Right renal pelvis (tissue), 4 donors: ENCODE measurements around the gene PDPN. TPM values are rescaled to one million over a fixed set of nuclear protein-coding genes. Genes with fewer than 3 reads are reported as not detected.

Experiments
- DNase-seq, 4 donors: peaks; one replicate each; pipeline ENCODE4 v3.0.0-alpha.2; 2013; ENCODE audit warnings: low read depth in 4 of 4, low spot score in 3 of 4, missing footprints in 1 of 4
- polyA plus RNA-seq, 4 donors: library from polyadenylated mRNA; unstranded; fragments of 120-200 nt; gene quantifications; one replicate each; pipeline ENCODE4 v1.2.1, GENCODE V29; 2013; ENCODE audit not compliant: insufficient read length in 4 of 4

Gene PDPN
- polyA plus RNA-seq, 4 donors: 15.3 to 24.7 (median 18.6) TPM

DNA sequence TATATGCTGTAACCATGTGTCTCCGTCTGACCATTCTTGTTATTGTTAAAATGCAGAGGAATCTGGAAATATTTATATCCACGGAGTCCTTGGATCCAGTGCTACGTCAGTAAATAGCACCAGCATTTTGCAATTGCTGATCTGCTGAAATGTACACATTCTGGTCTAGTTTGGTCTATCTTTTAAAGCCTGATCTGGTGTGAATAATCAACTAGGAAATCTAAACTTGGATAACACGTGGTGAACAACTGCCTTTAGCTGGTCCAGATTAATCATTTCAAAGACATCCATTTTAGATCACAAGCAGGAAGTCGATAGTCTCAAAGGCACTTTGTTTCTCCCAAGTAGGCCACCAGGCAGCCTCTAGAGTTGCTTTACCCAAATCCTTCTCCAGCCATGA, 32.6 kb downstream of the PDPN start:
- no peak for DNase-seq

GRCh38 chr1:13617108-13617507, 33.5 kb downstream of the PDPN start:
- no peak for DNase-seq

DNA sequence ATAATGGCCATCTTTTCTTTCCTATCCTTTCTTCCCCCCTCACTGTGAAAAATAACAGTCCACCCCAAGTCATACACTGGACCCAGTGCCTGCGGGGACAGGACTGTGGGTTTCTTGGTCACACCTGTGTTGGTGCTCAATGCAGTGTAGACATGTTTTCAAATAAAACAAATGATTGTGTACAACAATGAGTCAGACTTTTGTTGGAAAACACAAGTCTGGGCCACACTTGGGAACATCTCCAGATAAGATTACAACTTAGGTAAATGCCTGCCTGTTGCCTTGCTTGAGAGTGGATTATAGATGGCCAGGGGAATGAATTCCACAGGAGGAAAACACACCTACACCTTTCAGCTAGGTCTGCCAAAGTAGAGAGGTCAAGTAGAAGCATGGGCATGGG, 34.1 kb downstream of the PDPN start:
- DNase-seq: no peak

DNA sequence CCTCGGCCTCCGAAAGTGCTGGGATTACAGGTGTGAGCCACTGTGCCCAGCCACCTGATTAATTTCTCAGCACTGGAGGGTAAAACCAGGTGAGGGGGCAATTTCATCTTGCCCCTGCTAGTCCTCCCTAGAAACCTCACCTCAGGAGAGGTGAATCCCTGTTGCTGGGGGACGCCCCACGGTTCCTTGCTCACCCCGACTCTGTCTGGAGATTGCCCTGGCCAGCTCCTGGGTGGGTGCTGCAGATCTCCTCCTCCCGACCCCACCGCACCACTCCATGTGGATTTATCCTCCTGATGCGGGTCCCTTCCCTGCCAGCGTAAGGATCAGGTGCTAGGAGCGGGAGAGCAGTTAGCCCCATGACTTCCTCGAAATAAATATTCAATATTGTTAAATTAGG, 34.9 kb downstream of the PDPN start:
- no peak for DNase-seq

GRCh38 chr1:13619909-13620308, 36.3 kb downstream of the PDPN start:
- no peak for DNase-seq

DNA sequence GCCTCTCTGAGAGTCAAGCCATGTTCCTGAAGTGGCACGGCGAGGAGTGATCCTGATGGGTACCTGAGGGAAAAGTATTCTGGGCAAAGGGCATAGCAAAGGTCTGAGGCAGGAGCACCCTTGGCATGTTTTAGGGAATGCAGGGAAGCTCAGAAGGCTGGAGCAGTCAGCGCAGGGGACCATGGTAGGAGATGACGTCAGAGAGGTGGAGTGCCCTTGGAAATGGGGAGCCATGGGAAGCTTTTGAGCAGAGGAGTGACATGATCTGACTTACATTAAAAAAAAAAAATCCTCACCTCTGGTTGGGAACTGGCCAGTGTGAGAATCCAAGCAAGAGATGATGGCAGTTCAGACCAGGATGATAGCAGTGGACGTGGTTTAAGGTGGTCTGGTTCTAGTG, 37.2 kb downstream of the PDPN start:
- no peak for DNase-seq

GRCh38 chr1:13622446-13622845, 38.8 kb downstream of the PDPN start:
- no peak for DNase-seq

- no peak for DNase-seq
Measured at GRCh38 chr1:13623021-13623637, 39.5 kb downstream of the PDPN start.

DNA sequence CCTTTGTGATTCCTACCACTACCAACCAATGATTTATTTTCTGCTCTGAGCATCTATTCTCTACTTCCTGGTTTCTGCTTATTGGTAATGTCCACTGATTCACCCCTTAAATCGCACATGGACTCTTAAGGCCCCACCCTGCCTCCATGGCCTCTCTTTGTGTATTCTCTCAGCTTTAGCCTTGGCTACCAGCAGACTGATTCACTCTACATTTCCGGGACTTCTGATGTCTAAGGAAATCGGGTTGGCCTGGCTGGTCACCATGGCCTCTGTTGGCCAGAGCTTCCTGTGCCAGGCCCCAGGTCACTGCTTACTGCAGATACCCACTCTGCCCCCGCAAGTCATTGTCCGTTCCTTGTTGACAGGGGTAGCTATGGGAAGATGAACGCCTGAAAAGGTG, 40.9 kb downstream of the PDPN start:
- DNase-seq: no peak

DNA sequence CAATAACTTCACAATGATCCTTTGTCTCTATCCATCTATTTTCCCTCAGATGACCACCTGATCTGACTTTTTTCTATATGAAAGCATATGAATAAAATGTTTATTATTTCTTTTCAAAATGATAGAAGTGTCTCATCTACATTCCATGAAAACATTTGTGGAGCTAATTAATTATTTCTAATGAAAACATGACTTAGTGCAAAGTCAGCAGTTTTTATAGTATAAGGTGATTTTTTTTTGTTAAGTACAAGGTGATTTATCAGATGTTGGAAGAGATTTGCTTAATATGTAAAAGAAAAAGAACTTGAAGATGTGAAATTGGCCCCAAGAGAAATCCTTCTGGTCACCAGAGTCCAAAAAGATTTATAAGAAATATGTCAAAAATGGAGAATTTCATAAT, 43.5 kb downstream of the PDPN start:
- no peak for DNase-seq

GRCh38 chr1:13628218-13628617, 44.6 kb downstream of the PDPN start:
- no peak for DNase-seq

DNA sequence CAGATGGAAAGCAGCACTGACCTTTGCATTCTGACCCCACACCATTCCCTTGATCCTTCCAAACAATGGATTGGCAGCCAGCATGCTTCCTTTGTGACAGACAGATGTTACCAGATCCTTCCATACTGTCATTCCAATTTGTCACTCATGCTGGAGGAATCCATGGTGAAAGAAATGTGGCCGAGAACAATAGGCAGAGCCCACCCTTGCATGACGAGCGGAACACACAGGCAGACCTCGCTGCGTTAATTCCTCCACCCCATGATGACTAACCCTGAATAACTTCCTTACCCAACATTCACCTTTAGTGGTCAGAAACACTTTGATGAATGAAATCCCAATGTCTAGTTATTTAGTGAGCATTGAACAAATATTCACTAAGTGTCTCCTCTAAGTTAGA, 45.1 kb downstream of the PDPN start:
- no peak for DNase-seq

DNA sequence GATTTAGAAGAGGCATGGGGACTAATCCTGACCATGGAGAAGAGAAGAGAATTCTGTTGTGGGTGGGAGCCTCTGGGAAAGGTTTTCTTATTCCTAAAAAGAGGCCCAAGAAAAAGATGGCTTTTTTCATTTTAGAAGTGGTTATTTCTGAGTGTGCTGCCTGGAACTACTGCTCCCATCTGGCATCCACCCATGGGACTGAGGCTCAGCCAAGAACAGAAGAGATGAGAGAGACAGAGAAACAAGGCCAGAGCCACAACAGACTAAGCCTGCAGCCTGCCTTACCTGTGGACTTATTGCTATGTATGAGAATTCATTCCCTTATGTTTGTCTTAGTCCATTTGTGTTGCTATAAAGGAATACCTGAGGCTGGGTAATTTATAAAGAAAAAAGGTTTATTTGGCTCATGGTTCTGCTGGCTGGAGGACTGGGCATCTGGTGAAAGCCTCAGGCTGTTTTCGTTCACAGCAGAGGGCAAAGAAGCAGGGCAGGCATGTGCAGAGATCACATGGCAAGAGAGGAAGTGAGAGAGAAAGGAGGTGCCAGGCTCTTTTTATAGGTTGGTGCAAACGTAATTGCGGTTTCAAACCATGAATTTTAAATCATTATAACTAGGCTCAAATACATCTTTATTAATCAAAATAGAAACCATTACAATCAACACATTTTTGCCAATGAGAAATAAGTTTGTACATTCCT, 58.8 kb downstream of the PDPN start:
- DNase-seq: no peak

DNA sequence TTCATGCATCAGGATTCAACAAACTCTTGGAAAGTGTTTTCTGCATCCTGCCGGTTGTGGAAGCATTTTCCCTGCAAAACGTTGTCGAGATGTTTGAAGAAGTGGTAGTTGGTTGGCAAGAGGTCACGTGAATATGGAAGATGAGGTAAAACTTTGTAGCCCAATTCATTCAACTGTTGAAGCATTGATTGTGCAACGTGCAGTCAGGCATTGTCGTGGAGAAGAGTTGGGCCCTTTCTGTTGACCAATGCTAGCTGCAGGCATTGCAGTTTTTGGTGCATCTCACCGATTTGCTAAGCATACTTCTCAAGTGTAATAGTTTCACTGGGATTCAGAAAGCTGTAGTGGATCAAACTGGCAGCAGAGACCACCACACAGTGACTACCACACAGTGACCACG, 59.4 kb downstream of the PDPN start:
- no peak for DNase-seq

DNA sequence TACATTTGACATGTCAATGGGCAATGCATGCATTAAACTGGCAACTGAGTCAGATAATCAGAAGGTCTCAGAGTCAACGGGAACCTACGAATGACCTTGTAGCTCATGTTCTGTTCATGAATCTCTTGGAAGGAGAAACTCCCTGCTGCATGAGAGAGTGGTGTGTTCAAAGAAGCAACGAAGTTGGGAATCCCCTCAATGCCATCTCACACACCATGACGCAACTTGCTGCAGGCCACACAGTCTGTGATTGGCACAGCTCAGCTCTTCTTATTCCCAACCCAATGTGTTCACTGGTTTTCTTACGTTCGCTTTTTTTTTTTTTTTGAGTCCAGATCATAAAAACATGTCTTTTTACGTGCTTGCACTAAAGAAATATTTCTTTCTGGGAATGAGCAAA, 62.9 kb downstream of the PDPN start:
- DNase-seq: no peak

DNA sequence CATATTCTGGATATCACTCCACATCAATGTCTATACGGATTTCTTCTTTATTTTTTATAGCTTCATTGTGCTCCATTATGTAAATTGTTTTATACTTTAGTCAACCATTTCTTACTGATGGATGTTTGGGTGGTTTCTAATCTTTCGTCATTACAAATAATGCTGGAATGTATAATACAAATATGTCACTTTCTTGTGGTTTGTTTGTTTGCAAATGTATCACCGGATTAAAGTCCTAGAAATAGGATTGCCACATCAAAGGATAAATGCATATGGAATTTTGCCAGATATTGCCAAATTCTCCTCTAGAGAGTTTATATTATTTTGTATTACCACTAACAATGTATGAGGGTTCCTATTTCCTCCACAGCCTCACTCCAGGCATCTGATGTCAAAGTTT, 67.6 kb downstream of the PDPN start:
- no peak for DNase-seq

GRCh38 chr1:13652238-13652637, 68.6 kb downstream of the PDPN start:
- DNase-seq: no peak

DNA sequence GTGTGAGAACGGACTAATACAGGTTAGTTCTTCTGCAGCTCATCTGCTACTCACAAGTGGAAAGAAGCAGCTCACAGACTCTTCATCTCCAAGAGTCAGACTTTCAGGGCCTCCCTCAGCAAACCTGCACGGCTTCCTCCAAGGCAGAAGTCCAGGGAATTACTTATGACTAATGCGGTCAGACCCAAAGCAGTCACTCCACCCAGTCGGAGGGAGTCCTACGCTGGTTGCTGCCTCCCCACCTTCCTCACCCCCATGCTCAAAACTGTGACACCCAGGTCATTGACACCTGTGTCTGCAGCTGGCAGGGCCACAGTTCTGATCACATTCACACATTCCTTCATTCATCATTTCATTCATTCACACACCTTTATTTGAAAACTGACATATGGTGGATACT, 77.9 kb downstream of the PDPN start:
- DNase-seq: no peak

DNA sequence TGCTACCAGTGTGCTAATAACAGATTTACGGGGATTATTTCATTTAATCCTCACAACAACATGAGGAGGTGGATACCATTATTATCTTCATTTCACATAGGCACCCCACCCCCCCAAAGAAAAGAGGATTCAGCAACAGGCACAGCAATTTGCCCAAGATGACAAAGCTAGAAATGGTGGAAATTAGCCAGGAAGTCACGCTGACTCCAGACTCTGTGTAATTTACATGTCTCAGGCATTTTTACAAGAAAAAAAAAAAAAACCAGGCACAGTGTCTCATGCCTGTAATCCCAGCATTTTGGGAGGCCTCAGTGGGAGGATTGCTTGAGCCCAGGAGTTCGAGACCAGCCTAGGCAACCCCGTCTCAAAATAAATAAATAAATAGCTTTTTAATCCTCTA, 78.9 kb downstream of the PDPN start:
- no peak for DNase-seq

DNA sequence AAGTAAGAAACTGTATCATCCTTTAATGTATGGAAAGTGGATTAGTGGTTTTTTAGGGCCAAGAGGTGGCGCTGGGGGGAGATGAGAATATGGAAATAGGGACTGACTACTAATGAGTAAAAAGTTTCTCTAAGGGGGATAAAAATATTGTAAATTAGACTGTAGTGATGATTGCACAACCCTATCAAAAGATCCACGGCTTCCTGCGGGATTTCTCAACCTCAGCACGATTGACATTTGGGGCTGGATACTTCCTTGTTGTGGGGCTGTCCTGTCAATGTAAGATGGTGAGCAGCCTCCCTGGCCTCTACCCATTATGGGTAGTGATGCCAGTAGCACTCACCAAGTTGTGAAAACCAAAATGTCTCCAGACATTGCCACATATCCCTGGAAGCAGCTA, 80.3 kb downstream of the PDPN start:
- DNase-seq: no peak

- DNase-seq: no peak
Measured at GRCh38 chr1:13664451-13664850, 80.8 kb downstream of the PDPN start.

DNA sequence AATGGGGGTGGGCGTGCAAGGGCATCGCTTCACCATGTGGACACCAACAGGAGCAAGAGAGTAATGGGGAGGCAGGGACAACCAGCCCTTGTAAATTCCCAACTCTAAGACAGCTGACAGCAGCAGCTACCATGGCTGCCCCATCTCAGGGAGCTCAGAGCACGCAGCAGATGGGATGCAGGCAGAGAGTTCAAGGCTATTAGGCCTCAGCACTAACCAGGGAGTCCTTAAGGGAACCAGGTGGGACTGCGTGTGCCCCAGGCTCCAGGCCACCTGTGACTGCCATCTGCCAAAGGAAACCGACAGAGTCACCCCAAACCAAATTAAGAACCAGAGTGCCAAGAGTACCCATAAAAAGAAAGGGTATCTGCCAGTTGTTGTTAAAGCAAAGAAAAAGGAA, 82.7 kb downstream of the PDPN start:
- DNase-seq: no peak
